ENCODE results near the gene RBM44.

The RBM44 gene

GRCh38 chr2:237886685-237887481 is 88.3 kb downstream of the RBM44 start:
- FAIRE-seq (no peak), DNase-seq (ENCODE audit: insufficient read length, low spot score) (no peak)
- TF ChIP-seq POLR2A (IDR thresholded peaks at IDR 0.05; ENCODE audit: low read depth, low read length) = no peak

- DNase-seq (ENCODE audit: insufficient read length, low spot score) (no peak), FAIRE-seq (no peak)
These were observed 89.8 kb downstream of the RBM44 start for GRCh38 chr2:237888389-237888788.

GRCh38 chr2:237889016-237889415 is 90.4 kb downstream of the RBM44 start:
- no peak for TF ChIP-seq POLR2A (IDR thresholded peaks at IDR 0.05; ENCODE audit: low read depth, low read length)
- no peak for DNase-seq (ENCODE audit: insufficient read length, low spot score)
- no peak for FAIRE-seq

More at GRCh38 chr2:237888389-237888788, 89.8 kb downstream of the RBM44 start:
- TF ChIP-seq POLR2A (IDR thresholded peaks at IDR 0.05; ENCODE audit: low read depth, low read length) = no peak

GRCh38 chr2:237889811-237890210 is 91.2 kb downstream of the RBM44 start:
- TF ChIP-seq POLR2A (IDR thresholded peaks at IDR 0.05; ENCODE audit: low read depth, low read length) = no peak
- no peak for FAIRE-seq
- no peak for DNase-seq (ENCODE audit: insufficient read length, low spot score)
